CD4-positive, alpha-beta T cell treated with Interleukin-4 for 4 hours (primary cell): ENCODE measurements around the gene PRRC2C.
"Not testable (repeated sequence)": the region's sequence is repeated elsewhere in the genome, so short reads cannot be mapped to it uniquely, and the experiment has no call there.

Experiments
- DNase-seq: peaks from one replicate; pipeline ENCODE4 v3.0.0-alpha.2; 2020

PRRC2C gene

DNA sequence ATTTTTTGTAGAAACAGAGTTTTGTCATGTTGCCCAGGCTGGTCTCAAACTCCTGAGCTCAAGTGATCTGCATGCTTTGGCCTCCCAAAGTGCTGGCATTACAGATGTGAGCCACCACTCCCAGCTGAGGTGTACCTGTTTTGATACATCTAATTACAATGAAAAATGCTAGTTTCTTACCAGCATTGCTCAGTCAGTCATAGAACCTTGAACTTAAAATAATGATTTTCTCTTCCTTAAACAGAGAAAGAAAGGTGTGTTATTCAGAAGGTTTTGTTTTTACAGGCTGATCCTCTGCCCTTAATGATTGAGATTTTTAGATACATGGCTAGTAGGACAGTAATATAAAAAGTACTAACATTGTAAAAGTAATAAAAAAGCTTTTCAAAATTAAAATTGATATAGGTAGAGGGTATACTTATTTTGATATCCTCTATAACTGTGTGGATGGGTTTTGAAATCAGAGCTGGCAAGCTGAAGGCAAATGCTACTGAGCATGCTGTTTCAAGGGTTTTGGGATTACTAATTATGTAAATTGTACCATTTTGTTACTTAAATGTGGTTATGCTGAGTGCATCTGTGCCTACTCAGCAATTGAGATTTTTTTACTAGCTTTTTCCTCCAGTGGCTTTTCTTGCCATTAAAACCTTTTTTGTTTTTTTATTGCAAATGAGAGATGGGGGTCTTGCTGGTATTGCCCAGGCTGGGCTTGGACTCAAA, 16.1 kb downstream of the PRRC2C start:
- DNase-seq = no peak

DNA sequence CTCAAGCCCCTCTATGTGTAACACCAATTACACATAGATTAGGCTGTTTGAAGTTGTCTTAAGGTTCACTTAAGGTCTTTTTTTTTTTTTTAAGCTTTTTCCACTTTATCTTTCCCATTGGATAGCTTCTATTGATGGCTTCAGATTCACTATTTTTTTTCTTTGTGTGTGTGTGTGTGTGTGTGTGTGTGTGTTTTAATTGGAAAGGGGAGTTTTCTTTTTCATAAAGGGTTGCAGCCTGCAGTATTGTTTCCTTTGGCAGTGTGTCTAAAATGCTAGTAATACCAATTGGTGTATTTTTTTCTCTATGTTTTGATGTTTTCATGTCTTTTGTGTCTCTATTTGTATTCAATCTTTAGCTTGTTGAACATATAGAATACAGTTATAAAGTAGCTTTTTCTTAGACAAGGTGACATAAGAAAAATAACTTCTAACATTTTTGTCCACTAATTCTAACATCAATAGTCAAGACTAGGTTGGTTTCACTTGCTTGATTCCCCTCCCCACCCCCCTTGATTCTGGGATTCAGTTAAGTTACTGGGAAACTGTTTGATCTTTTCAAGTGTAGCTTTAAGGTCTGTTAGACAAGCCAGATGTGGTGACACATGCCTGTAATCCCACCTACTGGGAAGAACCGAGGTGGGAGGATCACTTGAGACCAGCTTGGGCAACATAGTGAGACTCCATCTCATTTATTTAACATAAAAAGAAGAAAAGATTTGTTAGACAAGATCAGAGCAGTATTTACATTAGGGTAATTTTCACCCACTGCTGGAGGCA, 21.4 kb downstream of the PRRC2C start:
- DNase-seq = no peak

DNA sequence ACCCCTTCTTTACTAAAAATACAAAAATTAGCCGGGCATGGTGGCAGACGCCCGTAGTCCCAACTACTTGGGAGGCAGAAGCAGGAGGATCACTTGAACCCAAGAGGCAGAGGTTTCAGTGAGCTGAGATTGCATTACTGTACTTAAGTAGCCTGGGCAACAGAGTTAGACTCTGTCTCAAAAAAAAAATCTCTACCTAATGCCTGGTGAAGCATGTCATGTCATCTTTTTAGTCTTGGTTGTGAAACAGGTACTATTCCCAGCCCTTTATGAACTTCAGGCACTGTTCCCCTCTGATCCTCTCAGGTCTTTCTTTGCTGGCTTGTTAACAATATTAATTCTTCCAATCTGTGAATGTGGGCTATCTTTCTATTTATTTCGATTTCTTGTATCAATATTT, 22.1 kb downstream of the PRRC2C start:
- DNase-seq = no peak

DNA sequence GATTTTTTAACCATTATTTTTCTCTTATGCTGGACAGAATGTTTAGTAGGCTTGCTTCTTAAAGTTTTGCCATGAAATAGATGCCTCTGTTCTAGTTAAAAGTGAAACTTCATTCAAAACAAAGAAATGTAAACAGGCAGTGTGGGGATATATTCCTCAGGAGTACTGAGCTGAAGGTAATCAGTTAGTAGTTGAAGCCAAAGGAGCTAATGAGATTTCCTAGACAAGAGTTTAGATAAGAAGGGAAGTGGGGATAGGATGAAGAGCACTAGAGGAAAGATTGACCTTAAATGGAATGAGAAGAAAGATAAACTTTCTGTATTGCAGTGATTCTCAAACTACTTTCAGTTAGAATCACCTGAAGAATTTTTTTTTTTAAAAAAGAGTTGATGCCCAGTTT, 23.9 kb downstream of the PRRC2C start:
- no peak for DNase-seq

DNA sequence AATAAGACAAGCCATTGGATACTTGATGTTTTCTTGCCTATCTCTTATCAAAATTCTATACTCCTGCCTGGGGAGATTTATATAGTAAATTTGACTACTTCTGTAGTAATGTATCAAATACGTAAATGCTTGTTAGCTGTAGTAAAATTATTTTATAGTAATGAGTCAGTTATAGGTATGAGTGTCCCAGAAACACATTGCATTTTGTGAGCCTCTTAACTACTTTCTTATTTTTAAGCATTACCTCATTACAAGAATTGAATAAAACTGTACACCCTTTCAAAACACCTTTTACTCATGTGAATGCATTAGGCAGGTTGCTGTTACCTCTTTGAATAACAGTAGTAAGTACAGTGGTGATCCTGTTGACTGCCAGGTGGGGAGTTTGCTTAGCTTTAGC, 28.4 kb downstream of the PRRC2C start:
- DNase-seq = no peak

DNA sequence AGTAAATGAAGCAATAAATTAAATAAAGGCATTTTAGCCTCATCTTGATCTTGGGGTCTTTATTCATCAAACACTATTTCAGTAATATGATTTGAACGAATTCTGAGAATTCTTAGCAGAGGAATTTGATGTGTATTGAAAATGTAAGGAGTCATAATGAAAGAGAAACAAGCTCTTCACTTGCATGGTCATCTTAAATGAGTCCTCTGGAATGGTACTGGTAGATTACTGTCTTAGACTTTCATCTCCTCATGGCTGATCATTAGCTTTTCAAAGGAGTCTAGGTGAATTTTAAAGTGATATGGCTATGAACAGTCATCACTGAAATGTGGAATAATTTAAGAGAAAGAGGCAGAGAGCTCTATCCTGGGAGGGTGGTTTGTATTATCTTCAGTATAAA, 30.0 kb downstream of the PRRC2C start:
- no peak for DNase-seq

DNA sequence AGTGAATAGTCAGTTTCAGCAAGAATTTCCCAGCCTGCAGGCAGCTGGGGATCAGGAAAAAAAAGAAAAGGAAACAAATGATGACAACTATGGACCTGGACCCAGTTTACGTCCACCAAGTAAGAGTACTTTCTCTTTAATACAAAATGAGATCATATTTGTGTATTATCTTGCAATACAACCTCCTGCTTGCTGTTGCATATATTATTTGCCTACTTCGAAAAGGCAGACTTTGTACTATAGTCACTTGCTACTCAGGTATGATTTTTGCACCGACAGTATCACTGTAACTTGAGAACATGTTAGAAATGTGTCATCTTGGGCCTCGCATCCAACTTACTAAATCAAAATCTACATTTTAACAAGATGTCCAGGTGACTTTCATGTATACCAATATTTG, 30.4 kb downstream of the PRRC2C start:
- DNase-seq = no peak

DNA sequence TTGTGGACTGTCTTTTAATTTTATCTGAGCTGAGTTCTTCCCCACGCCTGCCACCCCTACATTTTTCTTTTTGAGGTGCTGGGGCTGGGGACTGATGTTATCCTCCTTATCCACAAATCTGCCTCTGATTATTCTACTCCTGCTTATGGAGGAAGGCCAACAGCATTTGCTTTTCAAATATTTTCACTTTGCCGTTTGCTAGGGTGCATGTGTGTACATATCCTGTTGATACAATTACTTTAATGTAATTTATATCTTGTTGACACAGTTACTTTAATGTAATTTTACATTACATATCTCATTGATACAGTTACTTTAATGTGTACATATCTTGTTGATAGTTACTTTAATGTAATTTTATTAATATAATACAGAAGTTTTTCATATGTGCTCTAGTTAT, 36.2 kb downstream of the PRRC2C start:
- no peak for DNase-seq

DNA sequence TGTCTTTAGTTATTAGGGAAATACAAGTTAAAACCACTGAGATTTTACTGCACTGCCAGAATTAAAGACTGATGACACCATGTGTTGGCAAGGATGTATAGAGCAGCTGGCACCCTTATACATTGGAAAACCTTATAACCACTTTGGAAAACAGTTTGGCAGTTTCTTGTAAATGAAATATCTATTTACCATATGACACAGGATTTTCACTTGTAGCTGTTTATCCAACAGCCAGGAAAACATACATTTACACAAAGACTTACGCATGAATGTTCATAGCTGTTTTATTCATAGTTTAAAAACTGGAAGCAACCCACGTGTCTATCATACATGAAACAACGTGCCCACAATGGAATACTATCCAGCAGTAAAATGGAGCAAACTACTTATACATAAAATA, 45.3 kb downstream of the PRRC2C start:
- no peak for DNase-seq

DNA sequence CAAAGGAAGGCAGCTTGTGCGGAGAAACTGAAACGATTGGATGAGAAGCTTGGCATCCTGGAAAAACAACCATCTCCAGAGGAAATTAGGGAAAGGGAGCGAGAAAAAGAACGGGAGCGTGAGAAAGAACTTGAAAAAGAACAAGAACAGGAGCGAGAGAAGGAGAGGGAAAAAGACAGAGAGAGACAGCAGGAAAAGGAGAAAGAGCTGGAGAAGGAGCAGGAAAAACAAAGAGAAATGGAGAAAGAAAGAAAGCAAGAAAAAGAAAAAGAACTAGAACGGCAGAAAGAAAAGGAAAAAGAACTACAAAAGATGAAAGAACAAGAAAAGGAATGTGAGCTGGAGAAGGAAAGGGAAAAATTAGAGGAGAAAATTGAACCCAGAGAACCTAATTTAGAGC, 47.2 kb downstream of the PRRC2C start:
- no peak for DNase-seq

DNA sequence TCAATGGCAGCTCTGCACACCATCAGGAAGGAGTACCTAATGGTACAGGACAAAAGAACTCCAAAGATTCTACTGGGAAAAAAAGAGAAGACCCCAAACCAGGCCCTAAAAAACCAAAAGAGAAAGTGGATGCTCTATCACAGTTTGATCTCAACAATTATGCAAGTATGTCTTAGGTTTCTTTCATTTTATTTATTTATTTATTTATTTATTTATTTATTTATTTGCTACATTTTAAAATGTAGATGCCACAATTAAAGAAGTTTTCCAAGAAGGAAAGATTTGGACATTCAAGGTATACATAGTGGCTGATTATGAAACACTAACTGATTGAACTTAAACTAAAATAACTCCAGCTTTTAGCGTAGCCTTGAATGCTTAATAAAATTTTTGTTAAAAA, 60.2 kb downstream of the PRRC2C start:
- no peak for DNase-seq

DNA sequence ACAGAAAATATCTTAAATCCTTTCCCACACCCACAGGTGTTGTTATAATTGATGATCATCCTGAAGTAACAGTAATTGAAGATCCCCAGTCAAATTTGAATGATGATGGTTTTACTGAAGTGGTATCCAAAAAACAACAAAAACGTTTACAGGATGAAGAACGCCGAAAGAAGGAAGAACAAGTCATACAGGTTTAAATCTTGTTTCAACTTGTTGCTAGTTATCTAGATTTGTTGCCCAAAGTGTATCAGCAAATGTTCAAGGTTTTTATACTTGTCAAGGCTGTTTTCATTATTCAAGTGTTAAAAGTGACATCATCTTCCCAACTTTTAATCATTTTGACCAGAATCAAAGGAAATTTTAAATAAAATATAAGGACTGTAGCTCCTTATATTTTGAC, 64.7 kb downstream of the PRRC2C start:
- no peak for DNase-seq

DNA sequence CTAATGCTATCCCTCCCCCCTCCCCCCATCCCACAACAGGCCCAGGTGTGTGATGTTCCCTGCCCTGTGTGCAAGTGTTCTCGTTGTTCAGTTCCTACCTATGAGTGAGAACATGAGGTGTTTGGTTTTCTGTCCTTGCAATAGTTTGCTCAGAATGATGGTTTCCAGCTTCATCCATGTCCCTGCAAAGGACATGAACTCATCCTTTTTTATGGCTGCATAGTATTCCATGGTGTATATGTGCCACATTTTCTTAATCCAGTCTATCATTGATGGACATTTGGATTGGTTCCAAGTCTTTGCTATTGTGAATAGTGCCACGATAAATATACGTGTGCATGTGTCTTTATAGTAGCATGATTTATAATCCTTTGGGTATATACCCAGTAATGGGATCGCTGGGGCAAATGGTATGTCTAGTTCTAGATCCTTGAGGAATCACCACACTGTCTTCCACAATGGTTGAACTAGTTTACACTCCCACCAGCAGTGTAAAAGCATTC, 65.3 kb downstream of the PRRC2C start:
- DNase-seq = not testable (repeated sequence)

DNA sequence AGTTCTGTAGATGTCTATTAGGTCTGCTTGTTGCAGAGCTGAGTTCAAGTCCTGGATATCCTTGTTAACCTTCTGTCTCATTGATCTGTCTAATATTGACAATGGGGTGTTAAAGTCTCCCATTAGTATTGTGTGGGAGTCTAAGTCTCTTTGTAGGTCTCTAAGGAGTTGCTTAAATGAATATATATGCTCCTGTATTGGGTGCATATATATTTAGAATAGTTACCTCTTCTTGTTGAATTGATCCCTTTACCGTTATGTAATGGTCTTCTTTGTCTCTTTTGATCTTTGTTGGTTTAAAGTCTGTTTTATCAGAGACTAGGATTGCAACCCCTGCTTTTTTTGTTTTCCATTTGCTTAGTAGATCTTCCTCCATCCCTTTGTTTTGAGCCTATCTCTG, 68.6 kb downstream of the PRRC2C start:
- DNase-seq = not testable (repeated sequence)

DNA sequence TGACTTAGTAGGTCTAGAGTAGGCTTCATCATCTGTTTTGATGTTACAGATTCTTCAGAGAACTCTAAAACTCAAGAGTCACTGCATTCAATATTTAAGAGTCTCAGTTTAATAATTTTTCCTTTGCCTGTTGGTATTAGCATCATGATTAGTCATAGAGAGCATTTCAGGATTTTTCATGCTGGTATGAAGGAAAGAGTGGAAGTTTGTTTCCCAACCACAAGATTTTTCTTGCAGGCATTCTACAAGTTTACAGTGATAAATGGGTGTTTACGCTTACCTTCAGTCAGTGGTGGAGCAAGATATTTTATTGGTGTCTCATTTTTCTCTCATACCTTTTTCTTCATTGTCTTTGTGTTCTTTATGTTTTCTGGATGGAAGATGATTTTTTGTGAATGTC, 78.3 kb downstream of the PRRC2C start:
- DNase-seq = no peak

DNA sequence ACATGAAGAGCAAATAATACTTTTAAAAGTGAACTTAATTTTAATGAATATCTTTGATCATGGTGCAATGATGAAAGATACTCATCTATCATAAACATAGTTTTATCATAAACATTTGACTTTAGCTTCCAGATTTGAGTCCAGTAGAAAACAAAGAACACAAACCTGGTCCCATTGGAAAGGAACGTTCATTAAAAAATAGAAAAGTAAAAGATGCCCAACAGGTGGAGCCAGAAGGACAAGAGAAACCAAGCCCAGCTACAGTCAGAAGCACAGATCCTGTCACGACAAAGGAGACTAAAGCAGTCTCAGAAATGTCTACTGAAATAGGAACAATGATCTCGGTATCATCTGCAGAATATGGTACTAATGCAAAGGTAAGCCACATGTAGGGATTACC, 81.1 kb downstream of the PRRC2C start:
- no peak for DNase-seq

DNA sequence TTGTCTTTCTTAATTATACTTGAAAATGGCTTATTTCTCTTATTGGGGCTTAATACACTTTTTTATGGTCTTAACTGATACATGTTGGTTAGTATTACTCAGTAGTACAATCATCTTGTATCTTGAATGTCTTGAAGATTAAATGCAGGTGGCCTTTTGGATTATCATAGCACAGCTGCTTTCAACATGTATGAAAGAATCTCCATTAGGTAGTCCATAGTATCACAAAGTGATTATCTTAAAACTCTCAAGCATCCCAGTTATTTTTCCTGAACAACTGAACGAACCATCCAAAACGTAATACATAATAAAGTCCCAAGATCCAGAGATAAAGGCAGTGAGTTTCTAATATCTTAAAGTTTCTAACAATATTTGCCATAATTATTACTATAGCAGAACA, 85.0 kb downstream of the PRRC2C start:
- DNase-seq = no peak

DNA sequence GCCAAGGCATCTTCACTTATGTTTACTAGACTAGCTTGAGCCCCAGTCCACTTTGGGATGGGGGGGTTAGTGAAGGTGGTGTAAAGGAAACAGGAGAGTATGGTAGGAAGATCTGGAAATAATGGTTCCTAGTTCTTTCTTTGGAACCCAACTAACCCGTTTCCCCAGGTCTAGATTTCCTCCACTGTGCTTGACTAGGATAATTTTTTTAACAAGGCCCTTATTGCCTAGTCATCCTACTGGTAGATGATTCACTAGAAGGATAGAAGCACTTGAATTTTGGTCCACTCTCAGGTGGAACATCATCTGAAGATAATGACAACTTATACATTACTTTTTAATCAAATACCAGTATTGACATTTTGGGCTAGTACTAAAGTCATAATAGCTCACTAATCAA, 90.8 kb downstream of the PRRC2C start:
- DNase-seq = no peak

DNA sequence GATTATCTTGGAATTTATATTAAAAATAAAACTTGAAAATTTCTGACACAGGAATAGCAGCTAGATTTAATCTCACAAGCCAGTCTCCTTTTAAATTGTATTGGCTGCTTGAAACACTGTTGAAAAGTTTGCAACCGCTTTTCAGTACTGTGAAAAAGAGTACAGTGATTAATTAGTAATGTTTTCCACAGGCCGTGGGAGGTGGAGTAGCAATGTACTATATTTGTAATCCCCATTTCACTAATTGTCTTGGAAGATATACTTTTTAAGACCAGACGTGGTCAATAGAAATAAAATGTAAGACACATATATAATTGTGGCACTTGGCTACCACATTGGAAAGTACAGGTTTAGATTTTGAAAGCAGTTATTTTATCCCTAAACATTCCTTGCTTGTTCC, 95.9 kb downstream of the PRRC2C start:
- DNase-seq = no peak

DNA sequence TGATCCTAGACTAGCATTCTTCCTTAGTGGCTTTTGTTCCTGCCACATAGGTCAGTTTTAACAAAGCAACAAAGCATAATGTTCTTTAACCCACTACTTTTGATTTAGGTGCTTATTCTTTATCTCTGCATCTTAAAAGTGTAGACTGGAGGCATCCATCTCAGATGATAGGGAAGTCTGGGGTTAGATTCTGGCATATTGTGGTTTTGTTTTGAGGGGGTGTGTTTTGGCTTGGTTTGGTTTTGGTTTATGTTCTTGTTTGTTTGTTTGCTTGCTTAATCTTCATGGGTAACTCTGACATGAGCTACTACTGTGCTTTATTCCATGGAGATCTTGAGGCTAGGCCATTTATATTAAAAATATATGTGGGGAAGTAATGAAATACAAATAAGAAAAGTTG, 96.4 kb downstream of the PRRC2C start:
- no peak for DNase-seq

DNA sequence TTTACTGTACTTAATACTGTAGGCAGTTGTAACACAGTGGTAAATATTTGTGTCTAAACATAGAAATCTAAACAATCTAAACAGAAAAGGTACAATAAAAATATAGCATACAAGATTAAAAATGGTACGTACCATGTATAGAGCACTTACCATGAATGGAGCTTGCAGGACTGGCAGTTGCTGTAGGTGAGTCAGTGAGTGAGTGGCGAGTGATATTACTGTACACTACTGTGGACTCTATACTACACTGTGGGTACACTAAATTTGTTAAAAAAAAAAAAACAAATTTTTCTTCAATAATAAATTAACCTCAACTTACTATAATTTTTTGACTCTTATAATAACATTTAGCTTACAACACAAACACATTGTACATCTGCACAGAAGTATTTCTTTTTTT, 97.3 kb downstream of the PRRC2C start:
- no peak for DNase-seq

DNA sequence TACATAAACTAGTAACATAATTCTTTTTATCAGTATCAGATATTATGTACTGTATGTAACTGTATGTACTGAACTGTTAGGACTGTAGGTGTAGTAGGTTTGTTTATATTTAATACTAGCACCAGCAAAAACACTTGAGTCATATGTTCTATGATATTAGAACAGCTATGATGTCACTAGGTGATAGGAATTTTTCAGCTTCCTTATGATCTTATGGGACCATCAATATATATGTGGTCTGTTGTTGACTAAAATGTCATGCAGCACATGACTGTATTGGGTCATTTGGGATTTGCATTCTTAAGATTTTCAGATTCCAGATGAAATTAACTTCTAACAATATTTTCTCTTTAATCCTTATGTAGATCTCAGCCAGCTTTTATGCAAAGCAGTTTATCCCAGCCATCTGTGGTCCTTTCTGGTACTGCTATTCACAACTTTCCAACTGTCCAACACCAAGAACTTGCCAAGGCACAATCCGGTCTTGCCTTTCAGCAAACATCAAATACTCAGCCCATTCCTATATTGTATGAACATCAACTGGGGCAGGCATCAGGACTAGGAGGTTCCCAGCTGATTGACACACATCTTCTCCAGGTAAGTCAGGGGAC, 98.4 kb downstream of the PRRC2C start:
- no peak for DNase-seq

DNA sequence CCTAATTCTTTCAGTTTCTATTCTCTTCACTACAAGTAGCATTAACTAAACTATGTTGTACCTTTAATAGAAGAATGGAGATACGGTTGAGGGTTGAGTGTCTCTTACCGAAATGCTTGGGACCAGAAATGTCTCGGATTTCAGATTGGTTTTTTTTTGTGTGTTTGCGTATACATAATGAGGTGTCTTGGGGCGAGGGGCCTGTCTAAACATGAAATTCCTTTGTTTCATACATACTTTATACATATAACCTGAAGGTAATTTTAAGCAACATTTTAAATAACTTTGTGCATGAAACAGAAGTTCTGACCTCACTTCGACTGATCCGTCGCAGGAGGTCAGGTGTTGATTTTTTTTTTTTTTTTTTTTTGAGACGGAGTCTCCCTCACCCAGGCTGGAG, 100.4 kb downstream of the PRRC2C start:
- DNase-seq = no peak

DNA sequence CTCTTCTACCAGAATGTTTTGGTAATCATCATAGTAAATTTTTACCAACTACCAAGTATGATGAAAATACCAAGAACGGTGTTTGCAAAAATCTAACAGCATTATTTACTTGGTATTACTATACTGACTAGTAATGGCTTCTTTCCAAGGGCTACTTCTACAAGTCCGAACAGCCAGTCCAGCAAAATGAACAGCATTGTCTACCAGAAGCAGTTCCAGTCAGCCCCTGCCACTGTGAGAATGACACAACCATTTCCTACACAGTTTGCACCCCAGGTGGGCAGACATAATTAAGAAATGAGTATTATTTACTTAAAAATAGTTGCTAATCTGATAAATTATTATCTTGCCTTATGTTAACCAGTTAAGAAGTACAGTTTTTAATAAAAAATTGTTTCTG, 102.9 kb downstream of the PRRC2C start:
- no peak for DNase-seq
